Caco-2 (cell line): ENCODE results near the gene RACGAP1. TPM values are rescaled to one million over a fixed set of nuclear protein-coding genes. Genes with fewer than 3 reads are reported as not detected.
A peak's percentile ranks its signal among the peaks of the same experiment; 100 is the strongest.

Experiments used
- BruUV-seq: library from RNA; stranded (reverse); fragments of 400-500 nt; replicated peaks from 2 replicates; lab custom pipeline; 2021; lab: Mats Ljungman, UMichigan
- CTCF ChIA-PET: fragments of 300-600 bp; sonication (Branson Sonifier 250); formaldehyde crosslinking; loops from one replicate; lab custom pipeline; 2022; ENCODE audit warnings: antibody characterized with exemption; lab: Charles Lee
- POLR2A ChIA-PET: fragments of 300-600 bp; sonication (Branson Sonifier 250); formaldehyde crosslinking; loops from one replicate; lab custom pipeline; 2022; ENCODE audit warnings: antibody characterized with exemption; lab: Charles Lee
- DNase-seq, 2 experiments: peaks; one replicate each; pipeline versions ENCODE4 v3.0.0 to v3.0.0-alpha.2; 2020 to 2022
- H3K27me3 ChIP-seq: replicated peaks from 2 replicates; pipeline ENCODE4 v1.6.0; 2011; ENCODE audit warnings: low read length; ENCODE audit not compliant: control insufficient read depth, insufficient read depth
- H3K36me3 ChIP-seq: 2 replicates; pipeline ENCODE4 v1.5.1; 2011; ENCODE audit warnings: low read length; ENCODE audit not compliant: control insufficient read depth, insufficient read depth
- H3K4me1 ChIP-seq: fragments of 250-450 bp; sonication (Bioruptor Pico); 2 replicates; pipeline ENCODE4 v1.5.1; 2020; ENCODE audit warnings: mild to moderate bottlenecking
- H3K4me3 ChIP-seq: 2 replicates; pipeline ENCODE4 v1.5.1; 2011; ENCODE audit warnings: low read depth, mild to moderate bottlenecking, control low read depth, low read length
- H3K9me3 ChIP-seq: fragments of 250-450 bp; sonication (Bioruptor Pico); 2 replicates; pipeline ENCODE4 v1.5.1; 2020; ENCODE audit warnings: mild to moderate bottlenecking, moderate library complexity
- H3K27ac Mint-ChIP-seq: one replicate; pipeline ENCODE4 v1.8.0; 2022; ENCODE audit warnings: mixed read lengths; ENCODE audit not compliant: unreplicated experiment
- H3K27me3 Mint-ChIP-seq: one replicate; pipeline ENCODE4 v1.8.0; 2022; ENCODE audit warnings: mixed read lengths; ENCODE audit not compliant: insufficient read depth, unreplicated experiment
- H3K36me3 Mint-ChIP-seq: one replicate; pipeline ENCODE4 v1.8.0; 2022; ENCODE audit warnings: mild to moderate bottlenecking, mixed read lengths; ENCODE audit not compliant: insufficient read depth, unreplicated experiment
- H3K4me1 Mint-ChIP-seq: one replicate; pipeline ENCODE4 v1.8.0; 2022; ENCODE audit warnings: low read depth, mixed read lengths; ENCODE audit not compliant: unreplicated experiment
- H3K4me3 Mint-ChIP-seq: one replicate; pipeline ENCODE4 v1.8.0; 2022; ENCODE audit warnings: mild to moderate bottlenecking, moderate library complexity, mixed read lengths; ENCODE audit not compliant: unreplicated experiment
- H3K9me3 Mint-ChIP-seq: one replicate; pipeline ENCODE4 v1.8.0; 2022; ENCODE audit warnings: mixed read lengths; ENCODE audit not compliant: unreplicated experiment
- CTCF ChIP-seq, 2 experiments: fragments of 200-600 bp in 1 of 2; IDR thresholded peaks; 1 replicate in 1 of 2; 2 replicates in 1 of 2; pipeline versions ENCODE4 v1.5.1 to v1.8.0; 2011 to 2022; ENCODE audit warnings: antibody characterized with exemption in 1 of 2, control low read depth in 1 of 2, inconsistent platforms in 1 of 2, low read depth in 1 of 2, low read length in 1 of 2, mild to moderate bottlenecking in 1 of 2, moderate library complexity in 1 of 2; ENCODE audit not compliant: insufficient read depth in 1 of 2, severe bottlenecking in 1 of 2, unreplicated experiment in 1 of 2
- intact Hi-C: fragments of 100-400 bp; cut with micrococcal nuclease; formaldehyde crosslinking; loops from one replicate; pipeline ENCODE4 v1.10.0; 2022; ENCODE audit not compliant: unreplicated experiment
- total RNA-seq: library from RNA; stranded (reverse); gene quantifications from 2 replicates; pipeline ENCODE4 v1.2.3, GENCODE V29; 2022

Gene RACGAP1
- total RNA-seq, 1 experiment from 2014 or later = 131 TPM

DNA sequence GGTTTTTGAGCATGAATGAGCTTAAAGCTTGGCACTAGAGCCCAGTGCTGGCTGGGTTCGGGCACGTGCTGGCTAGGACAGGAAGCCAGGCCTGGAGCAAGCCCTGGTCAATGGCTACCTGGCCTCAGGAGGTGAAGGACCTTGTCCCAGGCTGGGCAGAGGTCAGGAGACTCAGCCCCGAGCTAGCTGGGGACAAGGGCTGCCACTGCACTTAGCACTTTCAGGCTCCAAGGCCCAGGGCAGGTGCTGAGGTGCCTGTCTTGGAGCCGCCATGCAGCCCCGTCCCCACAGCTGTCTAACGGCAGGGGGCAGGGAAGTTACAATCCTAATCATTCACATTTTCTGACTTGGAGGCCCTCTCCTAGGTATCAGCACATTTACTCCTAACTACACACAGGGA, 56.8 kb downstream of the RACGAP1 start:
- intact Hi-C loops = no loop called here
- Mint-ChIP-seq H3K36me3 (no peaks in the 10 kb centered on the region), H3K4me1 (no peaks in the 10 kb centered on the region), H3K4me3 (no peak overlapping the region), H3K27ac (no peak overlapping the region), H3K9me3 (no peaks in the 10 kb centered on the region), H3K27me3 (no peaks in the 10 kb centered on the region)
- CTCF ChIA-PET = interaction anchor here (0.6 to 7.9 kb wide), 15 partner anchors 9 to 165 kb away, joined by 3 to 78 read pairs (median 9); partner anchors contain the start of gene NCKAP5L
- Histone ChIP-seq H3K4me1 (peaks cover 13% of the 10 kb centered on the region), H3K9me3 (no peaks in the 10 kb centered on the region), H3K36me3 (no peaks in the 10 kb centered on the region), H3K27me3 (no peaks in the 10 kb centered on the region), H3K4me3 (no peak overlapping the region)
- peak in 1 of 2 experiments; percentile 30 for DNase-seq
- POLR2A ChIA-PET = no interaction called here
- TF ChIP-seq CTCF (IDR thresholded peaks at IDR 0.05; ENCODE audit: insufficient read depth in 1 of 2, low read depth in 1 of 2, low read length in 1 of 2, severe bottlenecking in 1 of 2, unreplicated experiment in 1 of 2) = no peak
- BruUV-seq = no TSS peak

- ChIA-PET CTCF (interaction anchor here (0.6 to 7.9 kb wide), 30 partner anchors 8 to 214 kb away, joined by 3 to 78 read pairs (median 6); partner anchors contain the start of genes COX14, GPD1, RACGAP1 and SMARCD1), POLR2A (no interaction called here)
- intact Hi-C loops = loop anchor here (1.0 to 2.0 kb wide), 5 partner anchors 71 to 207 kb away; no protein-coding TSS in a partner anchor
- Mint-ChIP-seq H3K4me3 (no peak overlapping the region), H3K27me3 (no peaks in the 10 kb centered on the region), H3K4me1 (no peaks in the 10 kb centered on the region), H3K36me3 (no peaks in the 10 kb centered on the region), H3K9me3 (no peaks in the 10 kb centered on the region), H3K27ac (no peak overlapping the region)
- H3K27me3 ChIP-seq = no peaks in the 10 kb centered on the region
- H3K4me3 ChIP-seq = no peak overlapping the region
- no peaks in the 10 kb centered on the region for H3K36me3 ChIP-seq
- no peak for TF ChIP-seq CTCF (IDR thresholded peaks at IDR 0.05; ENCODE audit: insufficient read depth in 1 of 2, low read depth in 1 of 2, low read length in 1 of 2, severe bottlenecking in 1 of 2, unreplicated experiment in 1 of 2)
- BruUV-seq = no TSS peak
- DNase-seq = no peak
- H3K4me1 ChIP-seq = peaks cover 20% of the 10 kb centered on the region
- H3K9me3 ChIP-seq = no peaks in the 10 kb centered on the region
Observed at GRCh38 chr12:49967777-49968250, 57.5 kb downstream of the RACGAP1 start.

- Mint-ChIP-seq H3K9me3 (no peaks in the 10 kb centered on the region), H3K4me3 (peak overlapping the region; percentile 34), H3K36me3 (no peaks in the 10 kb centered on the region), H3K4me1 (no peaks in the 10 kb centered on the region), H3K27me3 (no peaks in the 10 kb centered on the region), H3K27ac (peak overlapping the region; percentile 33)
- peaks cover 20% of the 10 kb centered on the region for H3K4me1 ChIP-seq
- TF ChIP-seq CTCF (IDR thresholded peaks at IDR 0.05; ENCODE audit: insufficient read depth in 1 of 2, low read depth in 1 of 2, low read length in 1 of 2, severe bottlenecking in 1 of 2, unreplicated experiment in 1 of 2) = peak; percentile 94 to 98
- H3K36me3 ChIP-seq = no peaks in the 10 kb centered on the region
- no TSS peak for BruUV-seq
- H3K4me3 ChIP-seq = peak overlapping the region; percentile 18
- DNase-seq = peak; percentile 88 to 92
- no peaks in the 10 kb centered on the region for H3K27me3 ChIP-seq
- POLR2A ChIA-PET = no interaction called here
- CTCF ChIA-PET = interaction anchor here (0.6 to 7.9 kb wide), 33 partner anchors 8 to 226 kb away, joined by 3 to 78 read pairs (median 6); partner anchors contain the start of genes COX14, GPD1, RACGAP1 and SMARCD1
- intact Hi-C loops = loop anchor here (1.0 to 2.0 kb wide), 5 partner anchors 72 to 208 kb away; no protein-coding TSS in a partner anchor
- no peaks in the 10 kb centered on the region for H3K9me3 ChIP-seq
Observed at GRCh38 chr12:49967042-49967776, 58.1 kb downstream of the RACGAP1 start.
